Smooth muscle cell (in vitro differentiated cells): ENCODE results near the gene CCNT2. TPM values are rescaled to one million over a fixed set of nuclear protein-coding genes. Genes with fewer than 3 reads are reported as not detected.
"Not testable (repeated sequence)": the region's sequence is repeated elsewhere in the genome, so short reads cannot be mapped to it uniquely, and the experiment has no call there.

Source experiments
- DNase-seq: peaks from one replicate; lab custom pipeline; 2025; ENCODE audit not compliant: unreplicated experiment; lab: John Stamatoyannopoulos, UW
- H2AFZ ChIP-seq: fragments of 200-600 bp; sonication (generic); 2 replicates; pipeline ENCODE4 v1.6.0; 2016; ENCODE audit warnings: antibody characterized with exemption, low read depth, mild to moderate bottlenecking
- H3F3A ChIP-seq: fragments of 200-600 bp; sonication (generic); 2 replicates; pipeline ENCODE4 v1.6.0; 2017; ENCODE audit warnings: antibody characterized with exemption, low read depth
- H3K27ac ChIP-seq: fragments of 200-600 bp; sonication (generic); 2 replicates; pipeline ENCODE4 v1.5.1; 2016; ENCODE audit warnings: low read depth, mild to moderate bottlenecking
- H3K27me3 ChIP-seq: fragments of 200-600 bp; sonication (generic); 2 replicates; pipeline ENCODE4 v1.6.1; 2016; ENCODE audit warnings: low read depth, mild to moderate bottlenecking
- H3K36me3 ChIP-seq: fragments of 200-600 bp; sonication (generic); 2 replicates; pipeline ENCODE4 v1.5.1; 2016; ENCODE audit warnings: low read depth
- H3K4me1 ChIP-seq: fragments of 200-600 bp; sonication (generic); 2 replicates; pipeline ENCODE4 v1.5.1; 2016; ENCODE audit warnings: low read depth
- H3K4me2 ChIP-seq: fragments of 200-600 bp; sonication (generic); 2 replicates; pipeline ENCODE4 v1.6.0; 2016; ENCODE audit warnings: mild to moderate bottlenecking
- H3K4me3 ChIP-seq: fragments of 200-600 bp; sonication (generic); 2 replicates; pipeline ENCODE4 v1.5.1; 2016; ENCODE audit warnings: mild to moderate bottlenecking
- H3K79me2 ChIP-seq: fragments of 200-600 bp; sonication (generic); 2 replicates; pipeline ENCODE4 v1.6.0; 2016; ENCODE audit warnings: low read depth, mild to moderate bottlenecking
- H3K9ac ChIP-seq: fragments of 200-600 bp; sonication (generic); 2 replicates; pipeline ENCODE4 v1.6.0; 2016; ENCODE audit warnings: low read depth
- H3K9me3 ChIP-seq: fragments of 200-600 bp; sonication (generic); replicated peaks from 2 replicates; pipeline ENCODE4 v1.5.1; 2016; ENCODE audit warnings: low read depth
- H4K20me1 ChIP-seq: fragments of 200-600 bp; sonication (generic); 2 replicates; pipeline ENCODE4 v1.6.0; 2016; ENCODE audit warnings: low read depth
- CTCF ChIP-seq: fragments of 200-600 bp; sonication (generic); IDR thresholded peaks from 2 replicates; pipeline ENCODE4 v1.5.1; 2017; ENCODE audit warnings: borderline replicate concordance, mild to moderate bottlenecking, antibody characterized with exemption; ENCODE audit not compliant: insufficient read depth, poor library complexity, severe bottlenecking
- WGBS: methylation state at CpG from one replicate; pipeline ENCODE4 v1.1.7; 2016; ENCODE audit warnings: low lambda C conversion rate; 5-methylcytosine and 5-hydroxymethylcytosine counted together
- polyA plus RNA-seq: library from polyadenylated mRNA; unstranded; fragments of >200 nt; fragmentation: Nextera tagmentation; extraction: Ambion mirVana; gene quantifications from 2 replicates; pipeline ENCODE4 v1.2.1, GENCODE V29; 2016
- total RNA-seq: library from RNA; depleted of rRNA; stranded (reverse); fragments of >200 nt; gene quantifications from 2 replicates; pipeline ENCODE4 v1.2.3, GENCODE V29; 2014

The CCNT2 gene
- total and polyA plus RNA-seq, 2 experiments from 2014 or later, result 16.1 to 74.2 TPM

DNA sequence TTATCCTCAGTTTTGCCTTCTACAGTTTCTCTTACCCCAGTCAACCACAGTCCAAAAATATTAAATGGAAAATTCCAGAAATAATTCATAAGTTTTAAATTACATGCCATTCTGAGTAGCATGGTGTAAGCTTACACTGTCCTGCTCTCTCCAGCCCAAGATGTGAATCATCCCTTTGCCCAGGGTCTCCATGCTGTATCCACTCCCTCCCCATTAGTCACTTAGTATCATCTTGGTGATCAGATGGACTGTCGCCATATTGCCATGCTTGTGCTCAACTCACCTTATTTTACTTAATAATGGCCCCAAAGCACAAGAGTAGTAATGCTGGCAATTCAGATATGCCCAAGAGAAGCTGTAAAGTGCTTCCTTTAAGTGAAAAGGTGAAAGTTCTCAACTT lies 18.5 kb upstream of the CCNT2 start:
- Histone ChIP-seq H3K36me3 (no peaks in the 10 kb centered on the region), H3K79me2 (no peaks in the 10 kb centered on the region), H3K9ac (no peak overlapping the region), H4K20me1 (no peaks in the 10 kb centered on the region), H3K4me3 (no peak overlapping the region), H3K27ac (no peak overlapping the region), H3K4me2 (no peak overlapping the region), H2AFZ (no peak overlapping the region), H3F3A (no peaks in the 10 kb centered on the region), H3K27me3 (no peaks in the 10 kb centered on the region), H3K4me1 (no peaks in the 10 kb centered on the region), H3K9me3 (no peaks in the 10 kb centered on the region)
- WGBS, result 85% methylated on average over 1 of the region's 1 CpG
- no peak for TF ChIP-seq CTCF
- DNase-seq, result no peak

GRCh38 chr2:134903701-134904100 lies 14.9 kb upstream of the CCNT2 start:
- H3K27ac ChIP-seq, H4K20me1 ChIP-seq, H3K79me2 ChIP-seq, H3K36me3 ChIP-seq, H3K27me3 ChIP-seq, H2AFZ ChIP-seq, H3K9me3 ChIP-seq, DNase-seq, H3K4me2 ChIP-seq, H3K4me1 ChIP-seq, H3F3A ChIP-seq, H3K9ac ChIP-seq, H3K4me3 ChIP-seq: not testable (repeated sequence)
- WGBS, result 87% methylated on average over 9 of the region's 13 CpGs

DNA sequence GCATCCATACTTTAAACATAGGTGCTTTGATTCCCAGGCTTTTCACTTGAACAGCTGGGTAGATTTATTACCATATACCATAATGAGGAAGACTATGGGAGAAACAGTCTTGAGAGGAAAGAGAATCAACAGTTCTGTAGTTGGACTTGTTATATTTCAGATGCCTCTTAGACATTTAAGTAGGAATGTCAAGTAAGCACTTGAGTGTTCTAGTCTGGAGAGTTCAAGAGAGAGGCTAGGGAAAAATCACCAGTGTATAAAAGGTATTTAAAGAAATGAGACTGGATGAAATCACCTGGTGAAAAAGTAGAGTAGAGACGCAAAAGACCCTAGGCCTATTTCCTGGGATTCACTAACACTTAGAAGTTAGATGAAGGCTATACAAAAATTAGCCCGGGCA lies 13.5 kb upstream of the CCNT2 start:
- no peak for DNase-seq
- WGBS, result 94% methylated on average over 2 of the region's 2 CpGs
- H3K79me2 ChIP-seq, result no peaks in the 10 kb centered on the region
- H4K20me1 ChIP-seq, result no peaks in the 10 kb centered on the region
- H3K4me3 ChIP-seq, result no peak overlapping the region
- no peak overlapping the region for H3K27ac ChIP-seq
- H3K4me1 ChIP-seq, result no peaks in the 10 kb centered on the region
- H3K9me3 ChIP-seq, result no peaks in the 10 kb centered on the region
- H2AFZ ChIP-seq, result no peak overlapping the region
- H3F3A ChIP-seq, result no peaks in the 10 kb centered on the region
- H3K9ac ChIP-seq, result no peak overlapping the region
- TF ChIP-seq CTCF, result no peak
- H3K27me3 ChIP-seq, result no peaks in the 10 kb centered on the region
- no peak overlapping the region for H3K4me2 ChIP-seq
- H3K36me3 ChIP-seq, result no peaks in the 10 kb centered on the region

GRCh38 chr2:134906726-134907125 lies 11.9 kb upstream of the CCNT2 start:
- WGBS, result 30% methylated on average over 2 of the region's 2 CpGs
- no peak for DNase-seq

GRCh38 chr2:134907441-134908116 lies 11.0 kb upstream of the CCNT2 start:
- H3K27me3 ChIP-seq, H3K4me2 ChIP-seq, H3K27ac ChIP-seq, H3K36me3 ChIP-seq, H3K9ac ChIP-seq, H3K4me1 ChIP-seq, DNase-seq, H3K4me3 ChIP-seq, H3K9me3 ChIP-seq, H3K79me2 ChIP-seq, H3F3A ChIP-seq, H2AFZ ChIP-seq, H4K20me1 ChIP-seq: not testable (repeated sequence)
- WGBS, result 90% methylated on average over 1 of the region's 1 CpG

More at GRCh38 chr2:134906726-134907125, 11.9 kb upstream of the CCNT2 start:
- no peaks in the 10 kb centered on the region for H3K27me3 ChIP-seq
- no peak overlapping the region for H3K9ac ChIP-seq
- no peak overlapping the region for H3K4me3 ChIP-seq
- H3K27ac ChIP-seq, result no peak overlapping the region
- H3K9me3 ChIP-seq, result no peaks in the 10 kb centered on the region
- H2AFZ ChIP-seq, result no peak overlapping the region
- H3F3A ChIP-seq, result no peaks in the 10 kb centered on the region
- no peaks in the 10 kb centered on the region for H4K20me1 ChIP-seq
- no peak for TF ChIP-seq CTCF
- H3K4me2 ChIP-seq, result no peak overlapping the region
- H3K79me2 ChIP-seq, result no peaks in the 10 kb centered on the region
- no peaks in the 10 kb centered on the region for H3K36me3 ChIP-seq
- H3K4me1 ChIP-seq, result no peaks in the 10 kb centered on the region
